OCI-M2 (cell line): ENCODE results near the gene SPRR5.

ENCODE experiments used
- DNase-seq: peaks from one replicate; lab custom pipeline; 2025; ENCODE audit not compliant: unreplicated experiment; lab: John Stamatoyannopoulos, UW

SPRR5 gene

GRCh38 chr1:152981146-152981871 is 34.3 kb downstream of the SPRR5 start:
- DNase-seq: no peak

GRCh38 chr1:152982076-152982475 is 35.1 kb downstream of the SPRR5 start:
- DNase-seq: no peak

DNA sequence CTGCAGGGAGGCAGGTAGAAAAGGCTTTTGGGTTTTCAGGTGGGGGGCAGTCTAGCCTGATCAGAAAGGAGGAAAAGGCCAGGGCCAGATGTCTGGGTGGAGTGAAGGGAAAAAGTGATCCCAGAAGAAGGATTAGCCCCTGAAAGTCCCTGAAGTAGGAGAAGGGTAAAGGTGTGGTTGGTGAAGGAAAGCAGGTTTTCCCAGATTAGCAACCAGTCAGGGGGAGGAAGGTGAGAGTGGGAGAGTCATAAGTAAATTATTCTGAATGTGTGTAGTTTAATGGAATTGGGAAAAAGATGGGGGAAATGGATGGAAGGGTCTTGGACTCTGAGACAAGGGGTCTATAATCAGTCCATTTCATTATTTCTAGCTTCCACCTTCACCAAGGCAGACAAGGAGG is 36.2 kb downstream of the SPRR5 start:
- no peak for DNase-seq

GRCh38 chr1:152983743-152984142 is 36.7 kb downstream of the SPRR5 start, which contains the start of gene SPRR1A:
Gene SPRR1A (plus strand): TSS chr1:152984081. CDS start chr1:152985231, 1,150 bp downstream.
- DNase-seq: no peak

DNA sequence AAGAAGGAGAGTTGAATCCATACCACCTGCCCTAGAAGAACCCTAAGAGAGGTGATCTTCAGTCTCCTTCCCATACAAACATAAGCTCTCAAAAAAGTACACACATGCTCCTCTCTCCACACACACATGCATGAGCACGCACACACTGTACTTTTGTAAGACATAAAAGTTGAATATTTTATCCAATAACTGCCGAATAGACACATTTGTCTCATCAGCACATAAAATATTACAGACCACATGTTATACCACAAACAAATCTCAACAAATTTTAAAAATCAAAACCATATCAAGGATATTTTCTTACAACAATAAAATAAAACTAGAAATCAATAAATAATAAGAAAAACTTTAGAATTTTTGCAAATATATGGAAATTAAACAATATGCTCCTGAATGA is 39.6 kb downstream of the SPRR5 start:
- no peak for DNase-seq

DNA sequence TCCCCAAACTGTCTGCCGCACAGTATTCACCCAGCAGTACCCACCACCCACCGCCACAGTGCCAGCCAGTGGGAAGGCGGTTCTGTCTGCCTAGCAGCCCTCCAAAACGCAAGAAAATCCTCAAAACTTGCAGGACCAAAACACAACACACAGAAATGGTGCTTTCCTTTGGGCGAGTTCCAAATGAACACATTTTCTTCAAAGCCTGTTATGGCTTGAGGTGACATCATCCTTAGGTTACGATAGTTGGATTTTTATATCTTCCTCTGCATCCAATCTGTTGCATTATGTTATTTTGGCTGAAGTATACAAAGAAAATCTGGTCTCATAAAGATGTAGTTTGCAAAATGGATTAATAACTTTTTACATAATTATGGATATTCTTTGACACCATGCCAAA is 46.2 kb downstream of the SPRR5 start:
- DNase-seq: no peak

- DNase-seq: no peak
Measured at GRCh38 chr1:152995842-152996241, 48.8 kb downstream of the SPRR5 start.

- DNase-seq: no peak
Measured at GRCh38 chr1:152996633-152997400, 49.8 kb downstream of the SPRR5 start.

GRCh38 chr1:152997901-152998300 is 50.9 kb downstream of the SPRR5 start:
- DNase-seq: no peak

DNA sequence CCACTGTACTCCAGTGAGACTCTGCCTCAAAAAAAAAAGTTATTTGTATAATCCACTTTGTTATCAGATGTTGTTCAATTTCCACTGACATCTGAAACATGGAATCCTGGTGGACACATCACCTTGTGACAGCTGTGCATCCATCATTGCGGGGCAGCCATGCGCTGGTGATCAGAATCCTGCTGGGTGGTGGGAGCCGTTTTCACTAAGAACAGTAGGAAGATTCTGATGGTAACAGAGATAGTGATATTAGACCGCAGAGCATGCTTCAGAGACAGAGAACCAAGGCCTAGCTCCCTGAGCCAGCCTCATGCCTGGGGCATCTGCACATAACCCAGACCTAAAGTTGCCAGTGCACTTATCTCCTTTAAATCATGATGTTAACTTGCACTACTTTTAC is 51.5 kb downstream of the SPRR5 start:
- DNase-seq: no peak
